Bone marrow (tissue), 2 donors: Measurements from ENCODE around the gene GREM1.

ENCODE experiments used
- DNase-seq, 2 donors: peaks; one replicate each; lab custom pipeline; 2025; lab: John Stamatoyannopoulos, UW

The GREM1 gene

GRCh38 chr15:32730677-32731654 is 13.2 kb downstream of the GREM1 start:
- no peak for DNase-seq

DNA sequence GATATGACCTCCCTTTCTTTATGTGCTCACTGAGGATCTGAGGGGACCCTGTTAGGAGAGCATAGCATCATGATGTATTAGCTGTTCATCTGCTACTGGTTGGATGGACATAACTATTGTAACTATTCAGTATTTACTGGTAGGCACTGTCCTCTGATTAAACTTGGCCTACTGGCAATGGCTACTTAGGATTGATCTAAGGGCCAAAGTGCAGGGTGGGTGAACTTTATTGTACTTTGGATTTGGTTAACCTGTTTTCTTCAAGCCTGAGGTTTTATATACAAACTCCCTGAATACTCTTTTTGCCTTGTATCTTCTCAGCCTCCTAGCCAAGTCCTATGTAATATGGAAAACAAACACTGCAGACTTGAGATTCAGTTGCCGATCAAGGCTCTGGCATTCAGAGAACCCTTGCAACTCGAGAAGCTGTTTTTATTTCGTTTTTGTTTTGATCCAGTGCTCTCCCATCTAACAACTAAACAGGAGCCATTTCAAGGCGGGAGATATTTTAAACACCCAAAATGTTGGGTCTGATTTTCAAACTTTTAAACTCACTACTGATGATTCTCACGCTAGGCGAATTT is 14.9 kb downstream of the GREM1 start:
- DNase-seq, result no peak

DNA sequence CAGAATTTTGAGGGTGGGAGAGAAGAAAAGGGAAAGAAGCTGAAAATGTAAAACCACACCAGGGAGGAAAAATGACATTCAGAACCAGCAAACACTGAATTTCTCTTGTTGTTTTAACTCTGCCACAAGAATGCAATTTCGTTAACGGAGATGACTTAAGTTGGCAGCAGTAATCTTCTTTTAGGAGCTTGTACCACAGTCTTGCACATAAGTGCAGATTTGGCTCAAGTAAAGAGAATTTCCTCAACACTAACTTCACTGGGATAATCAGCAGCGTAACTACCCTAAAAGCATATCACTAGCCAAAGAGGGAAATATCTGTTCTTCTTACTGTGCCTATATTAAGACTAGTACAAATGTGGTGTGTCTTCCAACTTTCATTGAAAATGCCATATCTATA is 15.5 kb downstream of the GREM1 start:
- DNase-seq, result no peak

DNA sequence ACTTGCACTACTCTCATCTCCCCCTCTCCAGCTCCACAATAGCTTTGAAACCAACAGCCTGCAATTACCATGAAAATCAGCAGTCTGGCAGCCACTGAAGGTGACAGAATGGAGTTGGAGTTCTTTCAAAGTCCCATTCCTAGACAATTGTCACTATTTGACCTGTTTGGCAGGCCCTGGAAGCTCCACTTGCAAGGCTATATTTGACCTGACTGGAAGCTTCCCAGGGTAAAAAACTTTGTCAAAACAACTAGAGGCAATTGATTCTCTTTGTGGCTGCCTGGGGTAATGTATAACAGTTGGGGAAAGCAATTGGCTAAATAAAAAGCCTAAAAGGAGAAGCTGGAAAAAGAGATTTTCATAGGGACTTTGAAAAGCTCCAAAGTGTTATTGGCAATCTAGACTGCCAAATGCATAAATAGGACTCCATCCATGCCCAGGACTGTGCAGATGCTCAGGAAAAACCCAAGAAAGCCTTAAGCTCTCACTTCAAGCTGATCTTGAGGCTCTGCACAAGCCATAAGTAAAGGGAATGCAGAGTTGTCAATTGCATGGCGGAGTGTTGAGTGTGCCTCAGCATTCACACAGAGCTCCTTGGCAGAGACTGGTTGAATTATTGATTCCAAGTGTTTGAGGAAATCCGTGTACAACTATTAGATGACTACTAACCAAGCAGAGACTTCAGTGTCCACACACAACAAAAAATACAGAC is 18.3 kb downstream of the GREM1 start:
- DNase-seq, result no peak

GRCh38 chr15:32736701-32737061 is 18.9 kb downstream of the GREM1 start:
- no peak for DNase-seq

DNA sequence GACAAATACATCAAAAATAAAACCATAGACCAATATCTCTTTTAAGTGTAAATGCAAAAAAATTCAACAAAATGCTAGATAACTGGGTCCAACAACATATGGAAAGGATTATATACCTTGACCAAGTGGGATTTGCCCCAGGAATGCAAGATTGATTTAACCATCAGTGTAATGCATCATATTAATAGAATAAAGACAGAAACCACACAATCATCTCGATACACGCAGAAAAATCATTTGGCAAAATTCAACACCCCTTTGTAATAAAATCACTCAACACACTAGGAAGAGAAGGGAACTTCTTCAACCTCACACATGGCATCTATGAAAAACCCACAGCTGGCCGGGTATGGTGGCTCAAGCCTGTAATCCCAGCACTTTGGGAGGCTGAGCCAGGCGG is 19.5 kb downstream of the GREM1 start:
- no peak for DNase-seq

GRCh38 chr15:32738666-32739065 is 20.9 kb downstream of the GREM1 start:
- DNase-seq, result no peak

DNA sequence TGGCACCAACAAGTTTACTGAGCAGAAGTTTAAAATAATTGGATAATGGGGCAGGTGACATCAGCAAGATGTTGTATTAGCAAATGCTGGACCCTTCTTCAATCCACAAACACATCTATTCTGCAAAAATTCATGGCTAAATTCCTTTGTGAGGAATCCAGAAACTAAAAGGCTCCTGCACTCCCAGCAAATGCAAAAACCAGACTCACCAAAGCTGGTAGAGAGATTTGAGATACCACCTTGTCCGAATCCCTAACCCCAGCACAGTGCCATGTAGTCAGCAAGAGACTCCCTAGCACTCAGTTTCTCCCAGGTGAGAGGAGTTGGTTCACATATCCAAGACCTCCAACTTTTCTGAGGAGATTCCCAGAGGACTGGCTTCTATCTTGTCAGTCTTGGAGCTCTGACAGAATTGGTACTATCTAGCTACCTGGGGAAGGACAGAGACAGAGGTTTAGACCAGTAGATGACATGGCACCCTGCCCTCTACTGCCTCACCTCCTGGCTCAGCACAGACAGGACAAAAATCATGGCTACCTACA is 21.8 kb downstream of the GREM1 start:
- no peak for DNase-seq

DNA sequence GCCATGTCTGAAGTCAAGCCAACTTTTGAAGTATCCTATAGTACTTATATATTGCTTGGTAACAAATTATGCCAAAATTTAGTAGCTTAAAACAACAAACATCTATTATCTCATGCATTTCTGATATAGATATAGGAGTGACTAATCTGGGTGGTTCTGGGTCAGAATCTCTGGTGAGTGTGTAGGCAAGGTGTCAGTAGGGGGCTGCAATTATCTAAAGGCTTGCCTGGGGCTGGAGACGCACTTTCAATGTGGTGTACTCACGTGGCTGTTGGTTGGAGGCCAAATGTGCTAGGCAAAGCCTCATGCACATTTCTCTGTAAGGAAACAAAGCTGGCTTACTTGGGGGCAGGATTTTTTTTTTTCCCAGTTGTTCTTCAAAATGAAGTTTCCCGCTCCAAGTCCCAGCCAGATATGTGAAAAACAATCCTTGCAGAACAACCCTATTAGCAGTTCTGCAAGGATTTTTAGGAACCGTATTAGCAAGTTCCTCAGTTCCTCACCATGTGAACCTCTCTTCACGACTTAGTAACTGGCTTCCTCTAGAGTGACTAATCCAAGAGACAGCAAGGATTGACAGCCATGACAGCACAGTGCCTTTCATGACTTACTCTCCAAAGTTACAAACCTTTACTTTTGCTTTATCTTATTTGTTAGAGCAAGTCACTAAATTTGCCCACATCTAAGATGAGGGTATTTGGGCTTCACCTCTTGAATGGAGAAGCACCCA is 25.8 kb downstream of the GREM1 start:
- no peak for DNase-seq

GRCh38 chr15:32746116-32746857 is 28.5 kb downstream of the GREM1 start:
- DNase-seq, result no peak

- DNase-seq, result no peak
Measured at GRCh38 chr15:32747921-32748342, 30.1 kb downstream of the GREM1 start.

DNA sequence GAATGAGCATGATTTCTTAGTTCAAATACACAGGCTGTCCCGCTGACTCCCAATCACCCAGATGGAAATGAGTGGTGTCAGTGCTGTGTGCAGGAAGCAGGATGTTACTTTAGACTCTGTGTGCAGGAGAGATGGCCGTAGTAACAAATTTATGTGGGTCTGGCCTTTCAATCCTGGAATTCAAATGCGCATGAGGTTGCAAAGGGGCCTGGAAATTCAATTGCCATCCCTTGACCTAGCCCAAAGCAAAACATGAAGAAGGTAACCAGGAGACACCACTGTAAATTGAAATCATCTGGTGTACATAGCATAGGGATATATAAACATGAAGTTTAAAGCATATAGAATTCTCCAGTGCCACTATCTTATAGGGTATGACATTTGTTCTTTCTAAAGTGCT is 33.2 kb downstream of the GREM1 start:
- DNase-seq, result no peak

DNA sequence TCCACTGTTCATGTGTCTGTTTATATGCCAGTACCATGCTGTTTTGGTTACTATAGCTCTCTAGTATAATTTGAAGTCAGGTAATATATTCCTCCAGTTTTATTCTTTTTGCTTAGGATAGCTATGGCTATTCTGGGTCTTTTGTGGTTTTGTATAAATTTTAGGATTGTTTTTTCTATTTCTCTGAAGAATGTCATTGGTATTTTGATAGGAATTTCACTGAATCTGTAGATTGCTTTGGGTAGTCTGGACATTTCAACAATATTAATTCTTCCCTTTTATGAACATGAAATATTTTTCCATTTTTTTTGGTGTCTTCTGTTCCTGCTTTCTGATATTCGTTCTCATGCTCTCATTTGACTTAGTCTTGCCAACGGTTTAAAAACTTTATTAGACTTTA is 39.6 kb downstream of the GREM1 start:
- no peak for DNase-seq

DNA sequence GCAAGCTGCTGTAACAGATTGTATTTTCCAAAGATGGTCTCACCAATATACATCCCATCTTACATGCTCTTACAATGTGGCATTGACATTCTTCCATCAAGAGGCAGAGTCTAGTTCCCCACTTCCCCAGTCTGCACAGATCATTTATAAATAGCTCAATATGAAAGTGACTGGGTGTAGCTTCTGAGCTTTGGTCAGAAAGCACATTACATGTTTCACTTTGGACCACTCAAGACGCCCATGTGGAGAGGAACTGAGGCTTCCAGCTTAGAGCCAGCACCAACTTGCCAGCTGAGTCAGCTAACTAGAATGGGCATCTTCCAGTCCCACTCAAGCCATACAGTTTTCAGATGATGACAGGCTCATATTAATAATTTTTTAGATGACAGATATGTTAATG is 45.5 kb downstream of the GREM1 start:
- DNase-seq, result no peak

DNA sequence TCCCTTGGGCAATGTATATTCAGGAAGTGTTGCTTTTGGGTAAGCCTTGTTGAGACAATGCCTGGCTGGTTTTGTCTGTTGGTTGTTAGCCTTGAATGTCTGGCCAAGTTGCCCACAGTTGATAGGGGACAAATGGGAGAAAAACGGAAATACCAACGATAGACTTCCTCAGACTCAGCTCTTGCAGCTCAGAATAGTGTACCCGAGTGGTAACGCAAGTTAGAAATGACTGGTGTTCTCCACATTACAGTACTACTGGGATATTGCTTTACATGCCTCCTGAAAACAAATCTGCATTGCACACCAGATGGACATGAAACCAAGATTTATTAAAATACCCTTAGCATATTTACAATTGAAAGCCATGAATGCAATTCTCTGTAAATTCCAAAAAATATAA is 47.4 kb downstream of the GREM1 start:
- no peak for DNase-seq

GRCh38 chr15:32766101-32766500 is 48.3 kb downstream of the GREM1 start:
- no peak for DNase-seq

GRCh38 chr15:32767236-32767635 is 49.4 kb downstream of the GREM1 start:
- no peak for DNase-seq

- no peak for DNase-seq
Measured at GRCh38 chr15:32774022-32774421, 56.2 kb downstream of the GREM1 start.

- no peak for DNase-seq
Measured at GRCh38 chr15:32775103-32775502, 57.3 kb downstream of the GREM1 start.

GRCh38 chr15:32778391-32779176 is 60.8 kb downstream of the GREM1 start:
- no peak for DNase-seq
